ENCODE results near the gene DNAH12.
"Not testable (repeated sequence)": the region's sequence is repeated elsewhere in the genome, so short reads cannot be mapped to it uniquely, and the experiment has no call there.

DNAH12 gene

DNA sequence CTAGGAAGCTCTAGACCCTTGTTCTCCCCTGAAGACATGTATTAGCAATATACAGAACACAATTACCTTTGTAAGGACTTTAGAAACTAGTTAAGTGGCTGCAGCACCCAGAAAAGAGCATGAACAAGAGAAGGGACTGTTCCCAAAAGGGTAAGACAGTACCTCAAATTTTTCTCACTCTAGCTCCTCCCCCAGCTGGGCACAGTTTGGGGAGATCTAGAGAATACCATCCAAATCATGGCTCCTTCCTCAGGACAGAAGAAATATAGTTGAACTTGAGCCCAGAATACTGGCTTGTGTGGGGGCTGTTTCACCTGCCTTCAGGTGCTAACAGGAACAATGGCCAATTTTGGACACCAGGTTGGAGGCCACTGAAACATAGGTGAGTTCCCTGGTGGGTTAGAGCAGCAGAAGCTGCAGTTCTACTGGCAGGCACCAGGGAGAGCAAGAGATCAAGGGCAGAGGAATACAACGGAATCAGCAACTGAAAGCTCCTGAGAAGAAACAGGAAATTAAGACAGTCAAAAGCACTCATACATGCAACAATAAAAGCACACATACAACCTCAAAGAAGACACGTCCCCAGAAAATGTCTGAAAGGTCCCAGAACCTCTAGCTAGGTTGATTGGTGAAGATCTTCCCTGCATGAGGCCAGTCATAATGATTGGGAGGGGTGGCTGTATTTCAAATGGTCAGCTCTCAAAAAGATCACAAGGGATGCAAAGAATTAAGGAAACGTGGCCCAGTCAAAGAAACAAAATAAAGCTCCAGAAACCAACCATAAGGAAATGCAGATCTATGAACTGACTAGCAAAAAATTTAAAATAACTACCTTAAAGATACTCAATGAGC lies 146.7 kb downstream of the DNAH12 start:
- no peak for FAIRE-seq

- FAIRE-seq, result no peak
These were observed 150.2 kb downstream of the DNAH12 start for GRCh38 chr3:57393977-57394376.

DNA sequence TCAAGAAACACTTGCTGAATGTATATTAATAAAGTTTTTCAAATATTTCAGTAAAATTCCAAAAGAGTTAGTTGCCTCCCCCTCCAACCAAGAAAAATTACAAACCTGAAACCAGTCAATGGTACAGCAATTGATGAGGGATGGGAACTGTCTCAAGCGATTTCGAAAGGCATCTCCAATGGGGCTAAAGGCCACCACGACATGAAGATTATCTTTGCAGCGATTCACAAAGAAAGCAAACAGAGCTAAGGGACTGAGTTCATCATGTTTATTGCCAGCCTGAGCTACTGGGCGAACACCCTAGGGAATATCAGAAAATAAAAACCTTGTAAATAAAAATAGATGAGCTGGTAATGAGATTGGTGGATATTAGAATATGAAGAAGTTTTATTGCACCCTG lies 152.4 kb downstream of the DNAH12 start:
- FAIRE-seq, result no peak

DNA sequence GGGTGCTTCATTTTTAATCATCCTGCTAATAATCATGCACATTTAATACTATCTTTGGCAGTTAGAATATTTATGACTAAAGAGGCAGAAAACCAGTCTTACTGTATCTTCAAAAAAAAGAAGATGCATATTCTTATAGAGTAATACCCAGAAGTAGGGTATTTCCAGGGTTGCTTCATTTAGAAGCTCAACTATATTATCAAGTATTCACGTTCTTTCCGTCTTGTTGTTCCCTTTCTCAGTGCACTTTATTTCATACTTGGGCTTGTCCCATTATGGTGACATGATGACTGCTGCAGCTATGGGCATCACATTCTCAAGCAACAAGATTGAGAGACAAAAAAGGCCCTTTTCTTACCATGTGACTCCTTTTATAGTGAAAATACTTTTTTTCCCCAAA lies 154.9 kb downstream of the DNAH12 start:
- no peak for FAIRE-seq

GRCh38 chr3:57386307-57386706 lies 157.8 kb downstream of the DNAH12 start:
- no peak for FAIRE-seq

- FAIRE-seq, result no peak
These were observed 158.6 kb downstream of the DNAH12 start for GRCh38 chr3:57385498-57385897.

DNA sequence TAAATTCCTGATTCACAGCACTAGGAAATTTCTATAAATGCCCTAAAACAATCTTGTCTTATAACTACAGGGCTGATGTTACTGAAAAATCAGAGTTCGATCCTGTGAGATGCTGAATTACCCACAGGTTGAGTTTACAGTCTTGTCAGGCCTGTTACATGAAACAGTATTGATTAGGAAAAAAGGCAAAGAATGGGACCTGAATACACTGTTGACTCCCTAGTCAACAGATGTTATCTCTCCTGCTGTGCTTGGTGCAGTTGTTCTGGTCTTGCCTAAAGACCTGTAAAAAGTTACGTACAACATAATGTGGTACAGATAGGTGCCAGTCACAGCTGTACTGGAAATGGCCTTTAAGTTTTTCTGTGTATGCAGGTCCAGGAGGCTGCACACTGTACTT lies 160.3 kb downstream of the DNAH12 start:
- no peak for FAIRE-seq

DNA sequence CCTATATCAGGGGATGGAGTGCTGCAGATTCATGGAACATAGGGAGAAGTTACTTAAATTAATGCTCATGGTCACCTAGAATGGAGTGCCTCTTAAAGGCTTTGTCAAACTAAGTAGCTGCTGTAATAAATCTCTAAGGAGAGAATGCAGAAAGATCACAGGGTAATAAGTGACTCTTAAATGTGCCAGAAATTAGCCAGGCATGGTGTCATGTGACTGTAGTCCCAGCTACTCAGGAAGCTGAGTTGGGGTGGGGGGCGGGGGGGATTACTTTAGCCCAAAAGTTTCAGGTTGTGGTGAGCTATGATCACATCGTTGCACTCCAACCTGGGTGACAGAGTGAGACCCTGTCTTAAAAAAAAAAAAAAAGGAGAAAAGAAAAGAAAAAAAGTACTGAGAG lies 160.7 kb downstream of the DNAH12 start:
- no peak for FAIRE-seq

DNA sequence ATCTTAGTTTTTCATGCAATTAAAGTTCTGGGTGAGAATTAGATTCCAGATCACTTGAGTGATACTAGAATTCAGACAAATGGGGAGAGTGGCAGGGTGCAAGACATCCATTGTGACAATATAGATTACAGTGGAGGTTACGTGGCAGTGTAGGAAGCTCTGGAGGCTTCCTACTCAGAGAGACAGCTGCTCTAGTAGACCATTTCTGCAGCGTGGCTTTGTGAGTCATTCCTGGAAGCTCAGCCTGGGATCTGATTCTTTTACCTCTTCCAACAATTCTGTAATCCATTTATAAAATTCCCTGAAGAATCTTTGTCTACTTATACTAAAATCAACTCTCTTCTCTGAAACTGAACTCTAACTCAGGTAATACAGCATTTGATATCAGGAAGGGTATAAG lies 161.2 kb downstream of the DNAH12 start:
- FAIRE-seq, result no peak

- no peak for FAIRE-seq
These were observed 173.8 kb downstream of the DNAH12 start for GRCh38 chr3:57370341-57370740.

GRCh38 chr3:57365089-57365488 lies 179.1 kb downstream of the DNAH12 start:
- not testable (repeated sequence) for FAIRE-seq

- FAIRE-seq, result not testable (repeated sequence)
These were observed 187.9 kb downstream of the DNAH12 start for GRCh38 chr3:57356275-57356674.

DNA sequence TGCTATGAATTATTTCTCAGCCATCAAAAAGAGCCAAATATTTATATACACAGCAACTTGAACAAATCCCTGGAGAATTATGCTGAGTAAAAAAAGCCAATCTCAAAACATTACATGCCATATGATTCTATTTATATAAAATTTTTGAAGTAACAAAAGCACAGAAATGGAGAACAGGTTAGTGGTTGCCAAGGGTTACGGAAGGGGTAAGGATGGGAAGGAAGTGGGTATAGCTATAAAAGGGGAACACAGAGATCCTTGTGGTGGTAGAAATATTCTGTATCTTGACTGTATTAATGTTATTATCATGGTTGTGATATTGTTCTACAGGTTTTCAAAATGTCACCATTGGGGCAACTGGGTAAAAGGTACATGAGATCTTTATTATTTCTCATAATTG lies 189.4 kb downstream of the DNAH12 start:
- no peak for FAIRE-seq

- no peak for FAIRE-seq
These were observed 193.9 kb downstream of the DNAH12 start for GRCh38 chr3:57350271-57350670.

GRCh38 chr3:57339071-57339642 lies 205.0 kb downstream of the DNAH12 start:
- FAIRE-seq, result not testable (repeated sequence)

GRCh38 chr3:57338272-57339070 lies 205.7 kb downstream of the DNAH12 start:
- not testable (repeated sequence) for FAIRE-seq

GRCh38 chr3:57335283-57335938 lies 208.7 kb downstream of the DNAH12 start:
- no peak for FAIRE-seq

GRCh38 chr3:57331078-57331610 lies 213.0 kb downstream of the DNAH12 start:
- no peak for FAIRE-seq

GRCh38 chr3:57326498-57326897 lies 217.6 kb downstream of the DNAH12 start:
- FAIRE-seq, result not testable (repeated sequence)

DNA sequence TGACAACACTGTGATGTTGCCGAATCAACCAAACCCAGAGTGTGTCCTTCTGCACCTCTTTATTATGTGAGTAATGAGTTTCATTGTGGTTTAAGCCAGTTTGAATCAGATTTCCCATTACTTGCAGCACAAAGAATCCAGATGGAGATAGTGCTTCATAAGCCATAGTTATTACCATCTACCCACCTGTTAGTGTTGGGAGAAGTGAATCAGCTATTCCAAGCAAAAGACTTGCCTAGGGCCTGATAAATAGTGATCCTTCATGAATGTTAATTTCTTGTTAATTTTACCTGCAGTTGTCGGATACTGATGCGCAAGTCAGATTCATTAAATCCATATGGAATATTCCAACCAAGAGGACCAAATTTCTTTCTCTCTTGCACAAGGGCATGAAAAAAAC lies 229.9 kb downstream of the DNAH12 start:
- no peak for FAIRE-seq

- FAIRE-seq, result no peak
These were observed 234.3 kb downstream of the DNAH12 start for GRCh38 chr3:57309769-57310360.

GRCh38 chr3:57303520-57303919 lies 240.6 kb downstream of the DNAH12 start:
- not testable (repeated sequence) for FAIRE-seq

Measured in endometrium (tissue), 2 donors.